Measurements from ENCODE around the gene SPIRE2. TPM values are rescaled to one million over a fixed set of nuclear protein-coding genes. Genes with fewer than 3 reads are reported as not detected.
A peak's percentile ranks its signal among the peaks of the same experiment; 100 is the strongest.

The SPIRE2 gene
- total and polyA plus RNA-seq, 9 of the 15 experiments (the other 6 are each of a cell fraction or from before 2014, with no cell fraction given) = 0.70 to 7.5 (median 4.6) TPM

- TF ChIP-seq YY1 (IDR thresholded peaks at IDR 0.05; ENCODE audit: borderline replicate concordance in 1 of 3, control insufficient read depth in 1 of 3, extremely low read depth in 1 of 3, insufficient read depth in 3 of 3, insufficient read length in 1 of 3, insufficient replicate concordance in 2 of 3, low read depth in 1 of 3, low read length in 2 of 3) = peak in 1 of 3 experiments; percentile 14
- TF ChIP-seq RCOR1 (IDR thresholded peaks at IDR 0.05; ENCODE audit: borderline replicate concordance in 1 of 2, low read depth in 2 of 2, low read length in 2 of 2) = peak in 1 of 2 experiments; percentile 65; a peak in 2 of 4 replicates
- peak; percentile 78 for TF ChIP-seq CTBP1 (IDR thresholded peaks at IDR 0.05; ENCODE audit: borderline replicate concordance)
- 0 out of 2 replicates have a peak, but pooled peaks have one; percentile 19 for TF ChIP-seq USF1 (CRISPR knock-in tag; IDR thresholded peaks at IDR 0.05)
- no peak for TF ChIP-seq ZNF277 (CRISPR knock-in tag; IDR thresholded peaks at IDR 0.05; ENCODE audit: borderline replicate concordance)
- peak; percentile 27; the same call in 1 of the 2 replicates for TF ChIP-seq VEZF1 (CRISPR knock-in tag; IDR thresholded peaks at IDR 0.05)
- TF ChIP-seq ZNF263 (CRISPR knock-in tag; IDR thresholded peaks at IDR 0.05; ENCODE audit: borderline replicate concordance) = peak; percentile 74
- TF ChIP-seq CBX5 (IDR thresholded peaks at IDR 0.05; ENCODE audit: borderline replicate concordance, low read depth) = peak; percentile 26; the same call in 1 of the 2 replicates
Observed at GRCh38 chr16:89909777-89910716, 81.8 kb downstream of the SPIRE2 start (continued).

Data from K562 (cell line).